ENCODE measurements around the gene JMJD4. TPM values are rescaled to one million over a fixed set of nuclear protein-coding genes. Genes with fewer than 3 reads are reported as not detected.
A peak's percentile ranks its signal among the peaks of the same experiment; 100 is the strongest.

JMJD4 gene
- total and polyA plus RNA-seq, 7 experiments from 2014 or later = 12.1 to 36.8 (median 32.3) TPM

- Histone ChIP-seq H3K27ac (ENCODE audit: low read depth, low read length) (no peak overlapping the region), H3K27me3 (ENCODE audit: control insufficient read depth in 2 of 2, insufficient read depth in 2 of 2, low read length in 2 of 2) (no peaks in the 10 kb centered on the region), H3K4me3 (ENCODE audit: low read length) (no peak overlapping the region), H3K9me3 (ENCODE audit: control insufficient read depth in 2 of 3, low read length in 3 of 3) (no peaks in the 10 kb centered on the region), H3K36me3 (ENCODE audit: control insufficient read depth in 2 of 3, insufficient read depth in 3 of 3, low read length in 3 of 3) (peaks cover 0 to 19% (median 0%) of the 10 kb centered on the region in 3 experiments), H3K4me1 (ENCODE audit: control insufficient read depth in 2 of 2, insufficient read depth in 2 of 2, low read length in 2 of 2) (peaks cover 11 to 26% of the 10 kb centered on the region in 2 donors)
- POLR2A ChIA-PET = no interaction called here
- CTCF ChIA-PET = interaction anchor here (0.8 to 1.3 kb wide), 2 partner anchors 12 to 13 kb away, joined by 4 read pairs; no protein-coding TSS in a partner anchor
- Mint-ChIP-seq H3K27ac (peak overlapping the region in 3 of 9 donors; percentile 72 to 97 (median 83)), H3K4me3 (peak overlapping the region in 1 of 10 donors; percentile 41), H3K36me3 (peaks cover 5 to 23% (median 12%) of the 10 kb centered on the region in 5 donors), H3K9me3 (no peaks in the 10 kb centered on the region), H3K4me1 (peaks cover 11 to 28% (median 24%) of the 10 kb centered on the region in 7 donors), H3K27me3 (no peaks in the 10 kb centered on the region)
- no peak for ATAC-seq
- no peak for DNase-seq
- intact Hi-C loops (cut with micrococcal nuclease) = loop anchor here in 1 of 2 donors (1.0 kb wide), 1 partner anchor 9 kb away; no protein-coding TSS in a partner anchor
Observed at GRCh38 chr1:227774821-227775661, 39.9 kb upstream of the JMJD4 start.

DNA sequence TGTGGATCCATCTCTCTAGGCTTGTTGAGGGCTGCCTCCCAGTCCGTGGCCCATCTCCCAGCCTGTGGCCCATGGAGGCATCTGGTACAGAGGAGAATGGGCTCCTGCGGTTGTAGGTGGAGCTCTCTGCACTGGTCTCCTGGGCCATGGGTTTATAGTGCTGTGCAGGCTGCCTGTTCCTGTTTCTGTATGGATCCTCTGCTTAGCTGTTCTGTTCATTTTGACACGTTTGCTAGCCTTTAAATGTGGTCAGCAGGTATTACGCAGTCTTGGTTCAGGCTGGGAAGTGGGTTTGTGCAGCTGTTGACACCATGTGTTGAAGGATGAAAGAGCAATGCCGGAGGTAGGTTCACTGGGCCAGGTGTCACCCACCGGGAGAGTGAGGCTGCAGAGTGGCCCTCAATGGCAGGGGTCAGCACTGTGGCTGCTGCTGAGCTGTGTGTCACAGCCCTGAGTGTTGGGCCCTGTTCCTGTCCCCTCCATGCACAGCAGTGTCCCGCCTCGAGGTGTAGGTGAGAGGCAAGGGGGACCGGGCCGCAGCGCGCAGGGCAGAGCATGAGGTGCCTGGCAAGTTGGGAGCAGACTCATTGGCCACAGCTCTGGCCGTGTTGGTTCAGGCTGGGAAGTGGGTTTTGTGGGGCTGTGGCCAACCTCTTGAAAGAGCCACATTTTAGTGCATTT, 39.1 kb upstream of the JMJD4 start:
- intact Hi-C loops (cut with micrococcal nuclease) = loop anchor here in 1 of 2 donors (1.0 kb wide), 1 partner anchor 8 kb away; no protein-coding TSS in a partner anchor
- Histone ChIP-seq H3K36me3 (ENCODE audit: control insufficient read depth in 2 of 3, insufficient read depth in 3 of 3, low read length in 3 of 3) (peaks cover 0 to 27% (median 0%) of the 10 kb centered on the region in 3 experiments), H3K4me1 (ENCODE audit: control insufficient read depth in 2 of 2, insufficient read depth in 2 of 2, low read length in 2 of 2) (peaks cover 11 to 26% of the 10 kb centered on the region in 2 donors), H3K27me3 (ENCODE audit: control insufficient read depth in 2 of 2, insufficient read depth in 2 of 2, low read length in 2 of 2) (no peaks in the 10 kb centered on the region), H3K4me3 (ENCODE audit: low read length) (no peak overlapping the region), H3K9me3 (ENCODE audit: control insufficient read depth in 2 of 3, low read length in 3 of 3) (no peaks in the 10 kb centered on the region), H3K27ac (ENCODE audit: low read depth, low read length) (no peak overlapping the region)
- peak in 6 of 9 donors; percentile 49 to 63 (median 59) for DNase-seq
- ATAC-seq = peak; percentile 77
- Mint-ChIP-seq H3K27ac (peak overlapping the region; percentile 23 to 97 (median 83)), H3K4me3 (peak overlapping the region; percentile 21 to 77 (median 43)), H3K9me3 (no peaks in the 10 kb centered on the region), H3K4me1 (peaks cover 11 to 28% (median 24%) of the 10 kb centered on the region in 7 donors), H3K36me3 (peaks cover 5 to 24% (median 12%) of the 10 kb centered on the region in 5 donors), H3K27me3 (no peaks in the 10 kb centered on the region)
- ChIA-PET CTCF (interaction anchor here (1.3 kb wide), 1 partner anchor 11 kb away, joined by 4 read pairs; no protein-coding TSS in a partner anchor), POLR2A (interaction anchor here (0.9 kb wide), 1 partner anchor 197 kb away, joined by 3 read pairs; no protein-coding TSS in a partner anchor)

DNA sequence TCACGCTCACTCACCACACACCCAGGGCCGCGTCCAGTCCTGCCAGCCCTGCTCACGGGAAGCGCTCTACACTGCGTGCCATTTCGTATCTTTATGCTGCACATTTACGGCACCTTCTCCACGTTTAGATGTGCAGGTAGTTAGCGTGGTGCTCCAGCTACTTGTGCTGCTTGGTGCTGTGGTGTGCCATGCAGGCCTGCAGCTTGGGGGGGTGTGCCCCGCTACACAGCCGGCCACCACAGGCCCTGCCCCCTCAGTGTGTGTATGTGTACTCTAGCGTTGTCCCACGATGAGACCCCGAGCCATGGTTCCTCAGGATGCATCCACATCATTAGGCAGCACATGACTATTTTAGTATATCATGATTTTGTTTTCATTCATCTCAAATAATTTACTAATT, 38.5 kb upstream of the JMJD4 start:
- Histone ChIP-seq H3K36me3 (ENCODE audit: control insufficient read depth in 2 of 3, insufficient read depth in 3 of 3, low read length in 3 of 3) (peaks cover 0 to 34% (median 0%) of the 10 kb centered on the region in 3 experiments), H3K27ac (ENCODE audit: low read depth, low read length) (no peak overlapping the region), H3K4me1 (ENCODE audit: control insufficient read depth in 2 of 2, insufficient read depth in 2 of 2, low read length in 2 of 2) (peaks cover 11 to 28% of the 10 kb centered on the region in 2 donors), H3K4me3 (ENCODE audit: low read length) (no peak overlapping the region), H3K27me3 (ENCODE audit: control insufficient read depth in 2 of 2, insufficient read depth in 2 of 2, low read length in 2 of 2) (no peaks in the 10 kb centered on the region), H3K9me3 (ENCODE audit: control insufficient read depth in 2 of 3, low read length in 3 of 3) (no peaks in the 10 kb centered on the region)
- Mint-ChIP-seq H3K4me3 (peak overlapping the region in 4 of 10 donors; percentile 47 to 71 (median 54)), H3K36me3 (peaks cover 10 to 31% (median 17%) of the 10 kb centered on the region in 5 donors), H3K27ac (peak overlapping the region in 7 of 9 donors; percentile 23 to 97 (median 83)), H3K27me3 (no peaks in the 10 kb centered on the region), H3K9me3 (no peaks in the 10 kb centered on the region), H3K4me1 (peaks cover 11 to 28% (median 24%) of the 10 kb centered on the region in 7 donors)
- intact Hi-C loops (cut with micrococcal nuclease) = no loop called here
- ATAC-seq (no peak), DNase-seq (no peak)
- POLR2A ChIA-PET = interaction anchor here (0.9 kb wide), 1 partner anchor 198 kb away, joined by 3 read pairs; no protein-coding TSS in a partner anchor
- CTCF ChIA-PET = no interaction called here

DNA sequence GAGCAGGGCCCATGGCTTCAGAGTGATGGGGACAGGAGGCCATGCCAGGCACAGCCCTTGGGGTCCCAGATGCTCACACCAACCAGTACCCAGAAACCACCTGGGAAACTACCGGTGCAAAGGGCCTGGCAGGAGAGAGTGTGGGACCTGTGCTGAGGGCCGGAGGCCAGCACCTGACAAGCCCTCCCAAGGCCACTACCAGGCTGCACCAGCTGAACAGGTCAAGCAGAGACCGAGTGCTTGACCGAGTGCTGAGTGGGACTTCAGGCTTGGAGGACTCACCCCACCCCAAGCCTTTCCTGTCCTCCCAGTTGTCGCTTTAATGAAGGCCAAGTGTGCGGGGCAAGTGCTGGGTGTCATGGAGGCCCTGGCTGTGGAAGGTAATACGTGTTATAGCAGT, 36.7 kb upstream of the JMJD4 start:
- H3K36me3 Mint-ChIP-seq = peaks cover 13 to 40% (median 30%) of the 10 kb centered on the region in 5 donors
- CTCF ChIA-PET = no interaction called here
- DNase-seq = no peak

GRCh38 chr1:227771326-227771725, 36.2 kb upstream of the JMJD4 start:
- H3K4me3 Mint-ChIP-seq = no peak overlapping the region
- ChIA-PET CTCF (no interaction called here), POLR2A (no interaction called here)
- no peaks in the 10 kb centered on the region for H3K27me3 ChIP-seq (ENCODE audit: control insufficient read depth in 2 of 2, insufficient read depth in 2 of 2, low read length in 2 of 2)
- H3K4me1 Mint-ChIP-seq = peaks cover 25 to 47% (median 41%) of the 10 kb centered on the region in 7 donors
- intact Hi-C loops (cut with micrococcal nuclease) = no loop called here
- no peaks in the 10 kb centered on the region for H3K9me3 ChIP-seq (ENCODE audit: control insufficient read depth in 2 of 3, low read length in 3 of 3)
- ATAC-seq = no peak
- H3K27ac ChIP-seq (ENCODE audit: low read depth, low read length) = no peak overlapping the region
- no peaks in the 10 kb centered on the region for H3K27me3 Mint-ChIP-seq
- no peaks in the 10 kb centered on the region for H3K9me3 Mint-ChIP-seq
- no peak overlapping the region for H3K4me3 ChIP-seq (ENCODE audit: low read length)
- peaks cover 24 to 41% of the 10 kb centered on the region in 2 donors for H3K4me1 ChIP-seq (ENCODE audit: control insufficient read depth in 2 of 2, insufficient read depth in 2 of 2, low read length in 2 of 2)
- peaks cover 0 to 41% (median 0%) of the 10 kb centered on the region in 3 experiments for H3K36me3 ChIP-seq (ENCODE audit: control insufficient read depth in 2 of 3, insufficient read depth in 3 of 3, low read length in 3 of 3)
- no peak overlapping the region for H3K27ac Mint-ChIP-seq
- peaks cover 13 to 38% (median 32%) of the 10 kb centered on the region in 5 donors for H3K36me3 Mint-ChIP-seq
- DNase-seq = no peak

More for the DNA sequence above, 36.7 kb upstream of the JMJD4 start:
- H3K27me3 Mint-ChIP-seq = no peaks in the 10 kb centered on the region
- H3K27ac ChIP-seq (ENCODE audit: low read depth, low read length) = no peak overlapping the region
- peaks cover 22 to 44% (median 36%) of the 10 kb centered on the region in 7 donors for H3K4me1 Mint-ChIP-seq
- peaks cover 21 to 37% of the 10 kb centered on the region in 2 donors for H3K4me1 ChIP-seq (ENCODE audit: control insufficient read depth in 2 of 2, insufficient read depth in 2 of 2, low read length in 2 of 2)
- H3K27ac Mint-ChIP-seq = no peak overlapping the region
- no peaks in the 10 kb centered on the region for H3K27me3 ChIP-seq (ENCODE audit: control insufficient read depth in 2 of 2, insufficient read depth in 2 of 2, low read length in 2 of 2)
- intact Hi-C loops (cut with micrococcal nuclease) = no loop called here
- H3K4me3 ChIP-seq (ENCODE audit: low read length) = no peak overlapping the region
- H3K36me3 ChIP-seq (ENCODE audit: control insufficient read depth in 2 of 3, insufficient read depth in 3 of 3, low read length in 3 of 3) = peaks cover 0 to 45% (median 0%) of the 10 kb centered on the region in 3 experiments
- no peaks in the 10 kb centered on the region for H3K9me3 ChIP-seq (ENCODE audit: control insufficient read depth in 2 of 3, low read length in 3 of 3)
- H3K4me3 Mint-ChIP-seq = no peak overlapping the region
- no peak for ATAC-seq
- POLR2A ChIA-PET = no interaction called here
- H3K9me3 Mint-ChIP-seq = no peaks in the 10 kb centered on the region

GRCh38 chr1:227770812-227771211, 35.7 kb upstream of the JMJD4 start:
- ChIA-PET CTCF (no interaction called here), POLR2A (no interaction called here)
- ATAC-seq (no peak), DNase-seq (no peak)
- Mint-ChIP-seq H3K9me3 (no peaks in the 10 kb centered on the region), H3K27me3 (no peaks in the 10 kb centered on the region), H3K36me3 (peaks cover 13 to 34% (median 31%) of the 10 kb centered on the region in 5 donors), H3K27ac (peak overlapping the region in 2 of 9 donors; percentile 14 to 83), H3K4me1 (peaks cover 28 to 50% (median 46%) of the 10 kb centered on the region in 7 donors), H3K4me3 (no peak overlapping the region)
- peaks cover 0 to 36% (median 0%) of the 10 kb centered on the region in 3 experiments for H3K36me3 ChIP-seq (ENCODE audit: control insufficient read depth in 2 of 3, insufficient read depth in 3 of 3, low read length in 3 of 3)
- H3K4me3 ChIP-seq (ENCODE audit: low read length) = no peak overlapping the region
- intact Hi-C loops (cut with micrococcal nuclease) = no loop called here
- no peaks in the 10 kb centered on the region for H3K9me3 ChIP-seq (ENCODE audit: control insufficient read depth in 2 of 3, low read length in 3 of 3)
- no peak overlapping the region for H3K27ac ChIP-seq (ENCODE audit: low read depth, low read length)
- peaks cover 29 to 45% of the 10 kb centered on the region in 2 donors for H3K4me1 ChIP-seq (ENCODE audit: control insufficient read depth in 2 of 2, insufficient read depth in 2 of 2, low read length in 2 of 2)
- H3K27me3 ChIP-seq (ENCODE audit: control insufficient read depth in 2 of 2, insufficient read depth in 2 of 2, low read length in 2 of 2) = no peaks in the 10 kb centered on the region

Data from naive thymus-derived CD4-positive, alpha-beta T cell (primary cell).